Inflammatory macrophage treated with lipopolysaccharide for 1 hour (primary cell): ENCODE results near the gene KRT32.
A peak's percentile ranks its signal among the peaks of the same experiment; 100 is the strongest.
"Not testable (repeated sequence)": the region's sequence is repeated elsewhere in the genome, so short reads cannot be mapped to it uniquely, and the experiment has no call there.

Source experiments
- DNase-seq, 2 donors: peaks; one replicate each; pipeline ENCODE4 v3.0.0-alpha.2; 2020 to 2022

Gene KRT32

DNA sequence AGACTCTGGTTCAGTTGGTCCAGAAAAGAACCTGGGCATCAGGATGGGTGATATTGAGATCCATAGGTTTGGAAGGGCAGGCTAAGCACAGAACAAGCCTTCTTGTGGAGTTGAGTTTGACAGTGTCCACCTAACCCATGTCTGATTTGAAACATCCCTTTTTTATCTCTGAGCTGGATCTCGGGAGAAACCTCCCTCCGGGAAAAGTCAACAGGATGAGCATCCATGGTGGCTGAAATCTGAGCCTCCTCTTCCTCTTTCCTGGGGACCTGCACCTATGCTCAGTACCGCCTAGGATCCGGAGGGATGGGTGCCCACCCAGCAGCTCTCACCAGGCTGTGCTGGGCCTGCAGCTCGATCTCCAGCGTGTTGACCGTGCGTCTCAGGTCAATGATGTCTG, 3.4 kb downstream of the KRT32 start:
- DNase-seq: no peak

DNA sequence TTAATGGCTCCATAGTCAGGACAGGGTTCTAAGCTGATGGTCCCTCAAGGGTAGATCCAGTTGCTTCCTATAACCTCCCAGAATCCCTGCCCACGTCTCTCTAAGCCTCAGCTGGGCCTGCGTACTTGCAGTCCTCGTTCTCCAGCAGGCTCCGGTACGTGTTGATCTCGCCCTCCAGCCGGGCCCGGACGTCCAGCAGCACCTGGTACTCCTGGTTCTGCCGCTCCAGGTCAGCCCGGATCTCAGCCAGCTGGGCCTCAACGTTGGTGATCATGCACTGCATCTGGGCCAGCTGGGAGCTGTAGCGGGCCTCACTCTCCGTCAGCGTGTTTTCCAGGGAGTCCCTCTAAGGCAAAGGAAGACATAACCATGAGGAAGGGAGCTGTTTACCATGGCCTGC, 4.5 kb downstream of the KRT32 start:
- DNase-seq: no peak

DNA sequence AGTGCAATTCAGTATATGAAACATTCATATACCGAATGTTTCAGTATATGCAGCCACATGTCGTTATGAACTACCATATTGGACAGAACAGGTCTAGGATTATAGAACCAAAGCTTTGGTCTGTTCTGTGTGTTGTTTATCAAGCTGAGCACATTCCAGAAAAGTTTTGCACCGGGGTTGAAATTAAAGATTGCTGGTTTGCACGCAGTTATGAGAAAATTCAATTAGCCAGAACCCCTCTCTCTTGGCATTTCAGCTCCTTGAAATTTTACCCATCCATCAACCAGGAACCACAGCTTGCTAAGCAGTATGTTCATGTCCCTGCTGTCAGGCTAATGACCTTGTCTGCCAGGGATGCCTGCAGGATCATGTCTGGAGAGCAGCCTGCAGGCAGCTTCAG, 9.5 kb downstream of the KRT32 start:
- DNase-seq: no peak

DNA sequence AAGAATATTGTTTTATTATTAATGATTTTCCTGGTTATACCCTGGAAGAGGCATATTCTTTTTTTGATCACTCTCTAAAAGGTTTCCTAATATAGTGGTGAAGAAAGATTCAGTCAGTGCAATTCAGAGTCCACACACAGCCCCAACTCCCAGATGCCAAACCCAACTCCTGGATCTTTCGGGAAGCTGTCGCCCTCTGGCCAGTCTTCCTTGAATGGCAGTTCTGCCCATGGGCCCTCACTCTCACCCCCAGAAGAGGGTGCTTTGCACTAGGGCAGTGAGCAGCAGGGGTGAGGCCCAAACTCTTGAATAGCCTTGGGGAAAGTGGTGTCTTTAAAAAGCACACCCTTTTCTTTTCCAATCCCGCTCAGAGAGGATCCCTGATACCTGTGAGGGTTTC, 11.0 kb downstream of the KRT32 start:
- no peak for DNase-seq

DNA sequence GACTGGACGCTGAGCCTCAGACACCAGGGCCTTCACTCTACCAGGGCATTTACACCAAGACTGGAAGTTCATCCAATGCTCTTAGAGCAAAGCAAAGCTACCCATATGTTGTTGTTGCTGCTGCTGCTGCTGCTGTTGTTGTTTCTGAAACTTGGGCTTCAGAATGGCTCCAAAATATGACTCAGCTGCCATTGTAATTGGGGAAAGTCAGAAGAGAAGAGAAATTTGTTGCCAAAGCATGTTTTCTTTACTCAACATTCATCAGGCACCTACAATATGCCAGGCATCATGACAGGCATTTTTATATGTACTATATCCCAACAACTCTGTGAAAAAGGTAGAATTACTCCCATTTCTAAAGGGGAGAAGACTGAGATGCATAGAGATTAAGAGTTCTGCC, 11.9 kb downstream of the KRT32 start:
- DNase-seq: no peak

DNA sequence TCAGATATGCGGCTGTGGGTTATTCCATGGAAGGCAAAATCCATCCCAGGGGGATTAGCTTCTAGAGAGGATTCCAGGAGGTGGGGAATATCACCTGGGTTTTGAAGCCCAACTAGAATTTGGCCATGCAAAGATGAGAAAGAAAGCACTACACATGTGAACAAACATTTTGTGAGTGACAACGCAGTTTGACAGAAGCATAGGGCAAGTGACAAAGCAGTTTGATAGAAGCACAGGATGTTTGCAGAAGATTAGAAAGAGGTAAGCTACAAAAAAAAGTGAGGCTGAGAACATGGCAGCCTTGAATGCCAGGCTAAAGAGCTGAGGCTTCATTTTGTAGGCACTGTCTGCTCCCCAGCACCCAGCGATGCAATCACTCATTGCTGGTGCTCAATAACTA, 14.1 kb downstream of the KRT32 start:
- no peak for DNase-seq

DNA sequence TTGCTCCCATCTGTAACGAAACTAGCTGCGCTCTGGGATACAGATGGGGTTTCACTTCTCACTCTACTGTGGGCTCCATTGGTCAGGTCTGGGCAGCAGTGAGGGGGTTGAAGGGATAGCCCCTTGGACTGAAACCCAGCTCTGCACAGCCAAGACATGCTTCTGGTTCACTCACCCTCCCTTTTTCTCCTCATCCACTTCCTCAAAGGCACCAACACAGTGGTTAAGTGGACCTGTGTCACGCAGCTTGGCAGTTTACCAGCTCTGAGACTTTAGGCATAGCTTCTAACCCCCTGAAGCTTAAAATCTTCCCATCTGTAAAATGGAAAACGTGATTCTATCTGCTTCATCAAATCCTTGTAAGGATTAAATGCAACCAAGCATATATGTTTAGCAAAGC, 14.9 kb downstream of the KRT32 start:
- no peak for DNase-seq

DNA sequence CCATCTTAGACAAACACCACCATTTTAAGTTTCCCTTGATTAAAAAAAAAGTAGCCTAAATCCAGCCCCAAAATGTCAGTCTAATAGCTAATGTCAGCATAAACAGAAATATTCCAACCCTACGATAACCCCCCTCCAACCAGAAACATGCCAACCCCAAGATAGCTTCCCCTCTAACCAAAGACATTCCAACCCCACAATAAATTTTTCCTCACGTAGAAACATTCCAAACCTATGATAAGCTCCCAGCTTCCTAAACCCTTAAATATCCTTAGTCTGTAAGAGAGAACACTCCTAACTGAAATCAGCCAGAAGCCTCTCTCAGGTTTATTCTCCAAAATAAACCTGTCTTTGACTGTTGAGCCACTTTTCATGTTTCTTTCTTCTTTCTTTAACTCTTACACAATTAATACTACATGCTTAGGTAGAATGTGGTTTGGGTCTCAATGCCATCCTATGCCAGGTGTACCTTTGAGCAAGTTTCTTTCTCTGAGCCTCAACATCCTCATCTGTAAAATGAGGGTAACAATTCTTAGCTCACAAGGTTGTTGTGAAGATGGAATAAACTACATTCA, 15.9 kb downstream of the KRT32 start:
- no peak for DNase-seq

DNA sequence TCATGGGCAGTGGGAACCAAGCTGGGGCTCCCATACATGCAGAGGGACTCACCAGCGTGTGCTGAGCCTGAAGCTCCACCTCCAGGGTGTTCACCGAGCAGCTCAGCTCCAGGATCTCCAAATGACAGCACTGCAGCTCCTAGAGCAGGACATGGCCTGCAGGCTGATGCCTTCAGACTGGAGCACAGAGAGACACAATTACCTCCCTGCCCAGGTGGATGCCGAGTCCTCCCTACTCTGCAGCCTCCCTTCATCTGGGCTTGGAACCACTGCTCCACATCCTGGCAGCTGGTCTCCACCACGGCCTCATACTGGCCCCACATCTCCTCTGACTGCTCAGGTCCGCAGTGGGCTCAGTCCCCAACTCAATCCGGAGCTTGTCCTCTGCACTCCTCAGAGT, 18.2 kb downstream of the KRT32 start:
- DNase-seq: no peak

DNA sequence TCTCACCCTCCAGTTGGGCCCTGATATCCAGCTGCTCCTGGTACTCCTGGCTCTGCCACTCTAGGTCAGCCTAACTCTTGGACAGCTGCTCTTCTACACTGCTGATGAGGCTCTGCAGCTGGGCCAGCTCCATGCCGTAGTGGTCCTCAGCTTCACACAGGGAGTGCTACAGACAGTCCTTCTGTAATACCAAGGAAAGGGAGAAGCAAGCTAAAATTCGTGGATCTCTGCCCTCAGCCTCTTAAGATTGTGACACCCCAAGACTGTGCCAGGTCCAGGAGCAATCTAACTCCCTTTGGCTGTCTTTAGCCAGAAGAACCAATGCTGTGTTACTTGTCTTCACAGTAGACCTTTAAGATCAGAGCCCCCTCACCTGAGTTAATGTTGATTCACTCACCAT, 18.7 kb downstream of the KRT32 start:
- no peak for DNase-seq

DNA sequence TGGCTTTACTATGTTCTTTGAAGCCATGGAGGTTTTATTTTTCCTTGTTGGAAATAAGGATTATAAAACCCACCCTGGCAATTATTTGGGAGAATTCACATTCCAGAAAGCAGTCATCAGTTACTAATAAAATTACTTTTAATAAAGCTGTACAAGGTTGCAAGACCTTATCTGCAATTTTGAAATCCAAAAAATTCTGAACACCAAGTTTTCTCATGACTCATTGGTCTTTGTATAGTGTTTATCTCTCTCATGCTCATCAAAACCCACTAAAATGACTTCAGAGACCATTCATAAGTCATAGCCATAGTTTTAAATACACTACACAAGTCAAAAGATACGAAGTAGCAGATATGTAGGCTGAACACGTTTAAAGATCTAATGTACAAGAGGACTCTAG, 20.4 kb downstream of the KRT32 start:
- DNase-seq: peak in 1 of 2 donors; percentile 9

DNA sequence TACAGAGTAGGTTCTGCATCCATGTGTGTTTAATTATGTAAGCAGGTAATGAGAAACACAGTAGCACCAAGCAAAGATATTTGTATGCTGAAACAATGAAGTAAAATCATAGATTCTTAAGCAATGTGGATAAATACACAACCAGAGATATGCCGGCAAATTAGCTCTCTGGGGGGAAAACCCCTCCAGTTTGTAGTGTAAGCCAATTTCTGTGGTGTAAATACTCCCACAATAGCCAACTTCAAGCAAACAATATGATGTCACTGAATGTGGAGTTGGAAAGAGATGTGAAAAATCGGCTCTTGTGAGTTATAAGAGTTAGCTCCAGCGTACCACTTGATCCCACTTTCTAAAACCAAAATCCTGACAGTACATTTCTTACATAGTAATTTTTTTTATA, 22.5 kb downstream of the KRT32 start:
- DNase-seq: no peak

DNA sequence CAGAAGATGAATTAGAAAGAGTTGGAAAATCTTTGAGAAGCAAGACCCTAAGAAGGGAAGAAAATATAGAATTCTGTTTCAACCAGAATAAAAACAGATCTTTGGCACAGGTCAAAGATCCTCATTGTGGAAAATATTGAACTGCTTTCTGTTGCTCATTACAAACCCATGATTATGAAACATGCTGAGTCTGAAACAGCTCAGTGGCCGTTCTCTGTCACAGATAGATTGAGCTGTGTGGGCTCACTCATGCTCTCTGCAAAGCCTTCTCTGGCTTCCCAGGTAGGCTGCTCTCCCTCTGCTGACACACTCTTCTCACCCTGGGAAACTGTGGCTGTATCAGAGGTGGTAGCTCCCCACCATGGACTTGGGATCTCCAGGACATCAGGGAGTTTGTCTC, 23.0 kb downstream of the KRT32 start:
- DNase-seq: no peak

DNA sequence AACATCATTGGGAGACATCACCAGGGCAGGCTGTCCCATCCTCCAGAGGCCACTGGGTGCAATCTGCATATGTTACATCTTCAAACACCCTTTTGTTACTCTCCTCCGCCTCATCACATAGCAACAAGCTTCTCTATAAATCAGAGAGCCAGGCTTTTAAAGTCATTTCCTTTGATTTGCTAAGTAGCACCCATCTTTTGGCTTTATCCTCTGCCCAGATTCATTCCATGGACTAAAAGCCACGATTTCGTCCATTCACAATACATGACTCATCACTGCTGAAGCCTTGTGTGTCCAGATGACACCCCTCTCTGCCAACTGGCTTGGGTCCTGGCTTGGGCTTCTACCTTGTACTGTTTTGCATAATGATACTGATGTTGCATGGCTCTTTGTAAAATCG, 24.4 kb downstream of the KRT32 start:
- DNase-seq: no peak

DNA sequence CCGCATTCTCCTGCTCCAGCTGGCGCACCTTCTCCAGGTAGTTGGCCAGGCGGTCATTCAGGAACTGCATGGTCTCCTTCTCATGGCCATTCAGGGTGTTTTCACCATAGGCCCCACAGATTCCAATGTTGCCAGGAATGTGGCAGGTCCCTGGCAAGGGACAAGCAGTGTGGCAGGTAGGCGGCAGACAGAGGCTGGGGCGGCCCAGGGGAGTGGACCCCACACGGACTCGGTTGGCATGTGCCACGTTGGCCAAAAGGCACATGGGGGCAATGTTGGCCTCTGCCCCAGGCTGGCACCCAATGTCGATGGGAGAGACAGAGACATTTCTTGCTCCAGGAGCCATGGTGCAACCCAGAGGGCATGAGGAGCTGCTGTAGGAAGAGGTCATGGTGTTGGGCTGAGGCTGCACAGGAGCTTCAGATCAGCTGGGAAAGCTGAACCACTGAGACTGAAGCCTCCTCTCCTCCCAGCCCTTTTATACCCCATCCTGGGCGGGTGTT, 26.6 kb downstream of the KRT32 start, which contains the start of gene KRT38:
Gene KRT38 (minus strand): TSS at position 453 of the 503 bp plus-strand sequence. CDS start 62 bp downstream, at position 391.
- no peak for DNase-seq

DNA sequence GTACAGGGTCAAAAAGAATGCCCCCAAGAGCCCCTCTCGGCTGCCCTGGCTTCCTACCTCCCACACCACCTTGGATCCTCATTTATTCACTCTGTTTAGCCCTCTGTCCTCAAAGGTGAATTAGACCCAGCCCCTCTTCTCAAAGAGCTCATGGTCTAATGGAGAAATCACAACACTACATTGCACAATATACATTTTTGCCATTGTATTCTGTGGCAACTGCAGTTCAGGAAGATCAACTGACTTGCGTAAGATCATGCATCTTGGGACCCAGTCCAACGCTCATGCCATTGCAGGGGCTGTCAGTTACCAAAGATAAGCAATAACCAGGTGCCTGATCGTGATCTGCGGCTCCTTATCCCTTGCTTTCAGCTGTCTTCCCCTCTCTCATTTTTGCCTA, 27.8 kb downstream of the KRT32 start:
- DNase-seq: no peak

DNA sequence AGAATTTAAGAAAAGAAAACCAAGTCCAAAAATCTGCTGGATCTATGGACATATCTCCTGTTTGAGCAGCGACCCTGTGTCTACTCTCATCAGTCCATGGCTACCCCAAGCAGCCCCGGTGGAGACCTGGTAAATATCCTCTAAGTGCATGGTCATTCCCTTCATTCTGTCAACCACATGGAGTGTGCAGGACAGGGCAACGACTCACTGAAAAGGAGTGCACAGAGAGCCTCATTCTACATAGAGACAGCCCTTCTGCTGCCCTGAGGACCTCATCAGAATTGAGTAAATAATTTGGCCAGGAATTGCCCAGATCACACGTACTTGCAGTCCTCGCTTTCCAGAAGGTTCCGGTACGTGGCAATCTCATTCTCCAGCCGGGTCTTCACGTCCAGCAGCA, 29.4 kb downstream of the KRT32 start:
- DNase-seq: no peak

DNA sequence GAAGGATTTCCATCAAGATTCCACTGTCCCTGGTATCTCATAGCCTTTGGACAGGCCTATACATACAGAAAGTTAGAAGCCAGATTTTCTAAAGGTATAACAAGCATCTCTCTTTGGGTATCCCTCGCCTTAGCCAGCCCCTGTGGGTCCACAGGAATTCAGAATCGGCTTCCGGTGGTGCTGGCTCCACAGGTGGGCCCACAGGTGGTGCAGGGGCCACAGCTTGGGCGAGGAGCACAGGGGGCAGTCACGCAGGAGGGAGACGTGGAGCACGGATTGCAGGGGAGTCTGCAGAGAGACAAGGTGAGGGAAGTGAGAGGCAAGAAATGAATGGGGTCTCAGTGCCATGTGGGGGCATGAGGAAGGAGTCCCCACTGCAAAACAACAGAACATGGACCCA, 29.9 kb downstream of the KRT32 start:
- no peak for DNase-seq

DNA sequence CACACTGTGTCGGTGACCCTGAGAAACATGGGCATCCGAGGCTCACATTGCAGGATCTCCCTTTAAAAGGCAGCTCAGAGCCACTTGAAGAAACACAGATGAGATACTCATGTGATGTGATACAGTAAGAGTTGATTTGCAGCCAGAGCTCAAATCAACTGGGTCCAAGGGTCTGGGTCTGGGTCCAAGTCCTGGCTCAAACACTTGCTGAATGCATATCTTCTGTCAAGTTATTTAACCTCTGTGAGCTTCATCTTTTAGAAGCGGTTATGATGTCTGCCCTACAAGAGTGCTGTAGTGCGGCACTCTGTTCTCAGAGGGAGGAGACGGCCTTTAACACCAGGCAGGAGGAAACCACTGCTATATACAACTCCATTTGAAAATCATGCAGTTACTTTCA, 32.8 kb downstream of the KRT32 start:
- DNase-seq: no peak

DNA sequence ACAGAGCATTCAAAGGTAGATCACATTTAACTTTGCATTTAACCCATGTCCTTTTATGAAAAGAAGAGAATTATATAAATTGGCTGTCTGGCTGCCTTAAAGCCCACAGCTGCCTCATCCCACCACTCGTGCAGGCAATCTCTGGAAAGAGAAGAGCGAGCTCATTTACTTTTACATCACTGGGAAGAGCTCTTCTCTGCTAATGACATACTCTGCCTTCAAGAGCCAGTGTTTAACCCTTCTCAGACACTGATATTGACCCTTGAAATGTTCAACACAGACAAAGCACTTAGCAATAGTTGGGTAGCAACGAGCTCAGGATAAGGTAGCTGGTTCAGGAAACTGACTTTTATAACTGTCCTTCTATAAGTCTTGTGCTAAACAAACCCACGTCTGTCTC, 33.2 kb downstream of the KRT32 start:
- no peak for DNase-seq

DNA sequence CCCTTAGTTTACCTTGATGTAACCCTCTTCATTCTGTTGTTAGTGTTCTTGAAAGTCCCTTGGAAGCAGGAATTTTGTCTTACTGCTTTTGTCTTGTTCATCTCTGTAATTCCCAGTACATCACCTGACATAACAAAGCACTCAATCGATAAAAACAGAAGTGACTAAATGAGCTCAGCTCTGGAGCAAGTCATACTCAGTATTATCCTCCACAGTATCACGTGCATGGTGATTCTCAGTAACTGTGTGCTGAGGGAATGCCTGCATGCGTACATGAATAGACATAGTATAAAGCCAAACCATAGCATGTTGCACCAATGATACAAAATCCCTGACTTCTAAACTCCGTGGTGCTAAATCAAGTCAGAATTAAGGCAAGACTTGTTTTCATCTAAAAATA, 33.6 kb downstream of the KRT32 start:
- peak in 1 of 2 donors; percentile 7 for DNase-seq

DNA sequence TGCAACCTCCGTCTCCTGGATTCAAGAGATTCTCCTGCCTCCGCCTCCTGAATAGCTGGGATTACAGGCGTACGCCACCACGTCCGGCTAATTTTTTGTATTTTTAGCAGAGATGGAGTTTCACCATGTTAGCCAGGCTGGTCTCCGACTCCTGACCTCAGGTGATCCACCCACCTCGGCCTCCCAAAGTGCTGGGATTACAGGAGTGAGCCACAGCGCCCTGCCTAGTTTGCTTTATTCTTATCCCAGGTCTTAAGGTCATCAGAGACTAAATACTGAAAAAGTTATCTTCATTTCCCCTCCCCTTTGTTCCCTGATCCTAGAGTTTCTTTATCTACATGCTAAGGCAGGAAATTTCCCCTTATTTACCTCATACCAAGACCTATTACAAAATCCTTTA, 36.8 kb downstream of the KRT32 start:
- not testable (repeated sequence) for DNase-seq

DNA sequence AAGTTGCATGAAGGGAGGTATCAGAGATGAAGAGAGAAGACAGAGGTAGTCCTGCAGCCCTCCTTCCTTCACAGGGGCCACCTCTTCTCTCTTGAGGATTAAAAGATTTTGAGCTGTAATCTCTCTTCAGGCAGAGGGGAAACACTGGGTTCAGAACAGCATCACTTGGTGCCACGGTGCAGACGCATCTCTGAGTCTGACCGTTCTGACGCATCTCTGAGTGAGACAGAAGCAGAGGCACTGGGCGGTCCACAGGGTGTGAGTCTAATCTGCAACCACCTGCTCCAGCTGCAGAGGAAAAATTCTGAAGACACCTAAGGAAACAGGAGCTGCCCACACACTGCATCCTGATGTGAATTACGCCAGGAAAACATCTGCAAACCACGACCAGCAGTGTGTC, 37.5 kb downstream of the KRT32 start:
- no peak for DNase-seq

DNA sequence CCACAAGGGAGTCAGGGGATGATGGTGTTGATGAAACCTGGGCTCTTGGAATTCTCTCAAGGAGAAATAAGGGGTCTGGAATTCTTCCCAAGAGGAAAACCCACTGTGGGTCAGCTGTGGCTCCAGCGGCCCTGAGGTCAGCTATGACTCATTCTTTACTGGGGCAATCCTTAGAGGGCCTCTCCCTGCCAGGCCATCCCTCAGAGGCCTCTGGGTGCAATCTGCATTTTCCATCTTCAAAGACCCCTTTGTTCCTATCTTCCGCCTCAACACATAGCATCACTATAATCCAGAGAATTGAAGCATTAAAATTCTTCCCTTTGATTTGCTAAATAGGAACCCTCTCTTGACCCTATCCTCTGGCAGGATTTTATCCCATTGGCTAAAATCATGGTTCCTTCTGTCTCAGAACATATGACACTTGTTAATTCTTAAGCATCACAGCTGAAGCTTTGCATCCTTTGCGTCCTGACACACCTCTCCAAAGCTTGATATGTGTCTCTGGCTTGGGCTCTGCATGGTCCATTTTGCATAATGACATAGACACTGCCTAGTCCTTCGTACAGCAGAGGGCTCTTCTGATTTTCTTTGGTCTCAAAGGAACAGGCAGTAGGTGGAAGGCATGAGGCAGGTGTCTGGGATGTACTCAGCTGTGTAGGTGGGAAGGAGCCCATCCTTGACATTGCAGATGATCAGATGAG, 38.4 kb downstream of the KRT32 start:
- DNase-seq: no peak

DNA sequence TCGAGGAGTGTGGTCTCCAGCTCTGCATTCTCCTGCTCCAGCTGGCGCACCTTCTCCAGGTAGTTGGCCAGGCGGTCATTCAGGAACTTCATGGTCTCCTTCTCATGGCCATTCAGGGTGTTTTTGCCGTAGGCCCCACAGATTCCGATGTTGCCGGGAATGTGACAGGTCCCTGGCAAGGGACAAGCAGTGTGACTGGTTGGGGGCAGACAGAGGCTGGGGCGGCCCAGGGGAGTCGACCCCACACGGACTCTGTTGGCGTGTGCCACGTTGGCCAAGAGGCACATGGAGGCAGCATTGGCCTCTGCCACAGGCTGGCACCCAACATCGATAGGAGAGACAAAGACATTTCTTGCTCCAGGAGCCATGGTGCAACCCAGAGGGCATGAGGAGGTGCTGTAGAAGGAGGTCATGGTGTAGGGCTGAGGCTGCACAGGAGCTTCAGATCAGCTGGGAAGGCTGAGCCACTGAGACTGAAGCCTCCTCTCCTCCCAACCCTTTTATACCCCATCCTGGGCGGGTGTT, 43.0 kb downstream of the KRT32 start, which contains the start of gene KRT37:
Gene KRT37 (minus strand): TSS at position 475 of the 525 bp plus-strand sequence. CDS start 62 bp downstream, at position 413.
- no peak for DNase-seq
